Endothelial cell of umbilical vein (primary cell): Measurements from ENCODE around the gene SLAIN2.
"Not testable (repeated sequence)": the region's sequence is repeated elsewhere in the genome, so short reads cannot be mapped to it uniquely, and the experiment has no call there.

Experiments
- CTCF ChIP-seq, 2 donors: IDR thresholded peaks; 1 replicate in 1 of 2; 2 replicates in 1 of 2; pipeline ENCODE4 v1.5.1; 2011; ENCODE audit warnings: low read length in 2 of 2, mild to moderate bottlenecking in 2 of 2, moderate library complexity in 2 of 2, control low read depth in 1 of 2, inconsistent platforms in 1 of 2, low read depth in 1 of 2; ENCODE audit not compliant: insufficient read depth in 1 of 2; ENCODE audit errors: extremely low read depth in 1 of 2
- EZH2 ChIP-seq: IDR thresholded peaks from 2 replicates; pipeline ENCODE4 v1.6.1; 2012; ENCODE audit warnings: borderline replicate concordance, low read depth, mild to moderate bottlenecking, moderate library complexity, low read length, inconsistent platforms; ENCODE audit not compliant: severe bottlenecking
- FOS ChIP-seq: IDR thresholded peaks from 2 replicates; pipeline ENCODE4 v1.6.1; 2011; ENCODE audit warnings: mild to moderate bottlenecking, low read length, moderate library complexity, borderline replicate concordance; ENCODE audit not compliant: insufficient read depth
- GATA2 ChIP-seq: IDR thresholded peaks from 2 replicates; pipeline ENCODE4 v1.7.0; 2011; ENCODE audit warnings: low read depth, mild to moderate bottlenecking, moderate library complexity, mixed read lengths, low read length; ENCODE audit not compliant: insufficient read length, insufficient read depth
- MAX ChIP-seq: IDR thresholded peaks from 2 replicates; pipeline ENCODE4 v1.6.1; 2011; ENCODE audit not compliant: insufficient read depth, insufficient read length
- MYC ChIP-seq: IDR thresholded peaks from one replicate; pipeline ENCODE4 v1.6.1; 2011; ENCODE audit warnings: mild to moderate bottlenecking, low read depth, low read length
- POLR2A ChIP-seq: IDR thresholded peaks from 2 replicates; pipeline ENCODE4 v1.6.1; 2012; ENCODE audit warnings: low read depth, mild to moderate bottlenecking, control low read depth, low read length
- POLR2AphosphoS5 ChIP-seq: IDR thresholded peaks from 2 replicates; pipeline ENCODE4 v1.6.1; 2012; ENCODE audit warnings: low read depth, mild to moderate bottlenecking, control low read depth, low read length, moderate library complexity; ENCODE audit not compliant: insufficient read depth

- not testable (repeated sequence) for TF ChIP-seq CTCF (IDR thresholded peaks at IDR 0.05; ENCODE audit: extremely low read depth in 1 of 2, insufficient read depth in 1 of 2, low read depth in 1 of 2, low read length in 2 of 2); EZH2; POLR2A; POLR2AphosphoS5; MYC; MAX; FOS; GATA2
Observed at GRCh38 chr4:48314746-48315145, 26.6 kb upstream of the SLAIN2 start.
